ENCODE measurements around the gene ASNS.
"Not testable (repeated sequence)": the region's sequence is repeated elsewhere in the genome, so short reads cannot be mapped to it uniquely, and the experiment has no call there.

ASNS gene

DNA sequence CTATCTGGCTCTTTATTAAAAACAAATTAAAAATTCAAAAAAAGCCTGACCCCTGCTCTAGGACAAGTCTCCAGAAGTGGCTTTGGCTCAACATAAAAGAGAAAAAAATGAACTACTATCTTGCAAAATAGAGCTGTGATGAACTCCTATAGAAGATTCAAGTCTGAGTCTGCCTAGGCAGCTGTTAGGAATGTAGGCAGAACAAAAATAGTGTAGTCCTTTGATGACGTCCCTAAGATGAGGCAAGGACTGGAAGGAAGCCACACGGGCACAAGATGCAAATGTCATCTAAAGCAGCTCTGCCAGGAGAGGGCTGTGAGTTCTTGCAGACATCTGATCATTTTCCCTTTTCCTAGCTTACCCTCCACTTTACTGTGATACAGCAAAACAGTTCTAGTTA, 20.5 kb downstream of the ASNS start:
- H3K27ac Mint-ChIP-seq = no peak overlapping the region
- H3K4me3 Mint-ChIP-seq = no peak overlapping the region
- no peaks in the 10 kb centered on the region for H3K9me3 Mint-ChIP-seq
- no peaks in the 10 kb centered on the region for H3K27me3 Mint-ChIP-seq
- H3K4me1 Mint-ChIP-seq (ENCODE audit: low read depth) = no peaks in the 10 kb centered on the region
- peaks cover 61% of the 10 kb centered on the region for H3K36me3 Mint-ChIP-seq (ENCODE audit: low read depth)

DNA sequence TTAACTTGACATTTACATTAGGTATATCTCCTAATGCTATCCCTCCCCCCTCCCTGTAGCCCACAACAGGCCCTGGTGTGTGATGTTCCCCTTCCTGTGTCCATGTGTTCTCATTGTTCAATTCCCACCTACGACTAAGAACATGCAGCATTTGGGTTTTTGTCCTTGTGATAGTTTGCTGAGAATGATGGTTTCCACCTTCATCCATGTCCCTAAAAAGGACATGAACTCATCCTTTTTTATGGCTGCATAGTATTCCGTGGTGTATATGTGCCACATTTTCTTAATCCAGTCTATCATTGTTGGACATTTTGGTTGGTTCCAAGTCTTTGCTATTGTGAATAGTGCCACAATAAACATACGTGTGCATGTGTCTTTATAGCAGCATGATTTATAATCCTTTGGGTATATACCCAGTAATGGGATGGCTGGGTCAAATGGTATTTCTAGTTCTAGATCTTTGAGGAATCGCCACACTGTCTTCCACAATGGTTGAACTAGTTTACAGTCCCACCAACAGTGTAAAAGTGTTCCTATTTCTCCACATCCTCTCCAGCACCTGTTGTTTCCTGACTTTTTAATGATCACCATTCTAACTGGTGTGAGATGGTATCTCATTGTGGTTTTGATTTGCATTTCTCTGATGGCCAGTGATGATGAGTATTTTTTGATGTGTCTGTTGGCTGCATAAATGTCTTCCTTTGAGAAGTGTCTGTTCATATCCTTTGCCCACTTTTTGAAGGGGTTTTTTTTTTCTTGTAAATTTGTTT, 21.8 kb downstream of the ASNS start:
- not testable (repeated sequence) for H3K27me3 Mint-ChIP-seq; H3K9me3 Mint-ChIP-seq; H3K4me3 Mint-ChIP-seq; H3K4me1 Mint-ChIP-seq (ENCODE audit: low read depth); H3K27ac Mint-ChIP-seq
- H3K36me3 Mint-ChIP-seq (ENCODE audit: low read depth) = peaks cover 51% of the 10 kb centered on the region

DNA sequence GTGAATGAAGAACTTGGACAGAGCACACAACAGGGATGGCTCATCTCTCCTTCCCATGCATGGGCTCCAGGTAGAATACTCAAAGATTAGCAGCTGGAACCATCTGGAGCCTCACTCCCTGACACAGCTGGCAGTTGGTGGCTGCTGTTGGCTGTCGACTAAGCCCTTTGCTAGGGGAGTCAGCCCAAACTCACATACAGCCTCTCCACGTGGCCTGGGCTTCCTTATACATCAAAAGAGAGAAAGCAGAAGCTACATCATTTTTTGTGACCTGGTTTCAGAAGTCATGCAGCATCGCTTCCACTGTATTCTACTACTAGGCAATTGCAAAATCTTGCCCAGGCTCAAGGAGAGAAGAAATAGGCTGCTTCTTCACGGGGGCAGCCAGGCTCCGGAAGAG, 24.4 kb downstream of the ASNS start:
- no peaks in the 10 kb centered on the region for H3K27me3 Mint-ChIP-seq
- H3K36me3 Mint-ChIP-seq (ENCODE audit: low read depth) = peaks cover 25% of the 10 kb centered on the region
- H3K9me3 Mint-ChIP-seq = no peaks in the 10 kb centered on the region
- H3K4me1 Mint-ChIP-seq (ENCODE audit: low read depth) = no peaks in the 10 kb centered on the region
- no peak overlapping the region for H3K27ac Mint-ChIP-seq
- no peak overlapping the region for H3K4me3 Mint-ChIP-seq

DNA sequence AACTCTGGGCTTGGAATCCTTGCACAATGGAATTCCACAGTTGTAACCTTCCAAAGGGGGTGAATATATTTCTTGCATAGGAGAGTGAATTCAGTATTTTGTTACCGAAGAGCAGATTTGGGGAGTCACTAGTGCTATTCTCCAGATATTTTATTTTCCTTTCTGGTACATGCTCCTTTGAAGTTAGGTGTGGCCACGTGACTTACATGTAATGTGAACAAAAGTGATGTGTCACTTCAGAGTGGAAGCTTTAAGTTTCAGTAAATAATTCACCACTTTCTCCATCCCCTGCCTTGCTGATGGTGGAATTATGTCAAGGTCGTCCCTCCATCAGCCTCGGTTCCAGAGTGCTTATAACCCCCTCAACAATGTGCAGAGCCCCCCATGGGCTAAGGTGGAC, 25.3 kb downstream of the ASNS start:
- Mint-ChIP-seq H3K27ac (no peak overlapping the region), H3K27me3 (no peaks in the 10 kb centered on the region), H3K4me1 (ENCODE audit: low read depth) (no peaks in the 10 kb centered on the region), H3K9me3 (no peaks in the 10 kb centered on the region), H3K36me3 (ENCODE audit: low read depth) (peaks cover 16% of the 10 kb centered on the region), H3K4me3 (no peak overlapping the region)

DNA sequence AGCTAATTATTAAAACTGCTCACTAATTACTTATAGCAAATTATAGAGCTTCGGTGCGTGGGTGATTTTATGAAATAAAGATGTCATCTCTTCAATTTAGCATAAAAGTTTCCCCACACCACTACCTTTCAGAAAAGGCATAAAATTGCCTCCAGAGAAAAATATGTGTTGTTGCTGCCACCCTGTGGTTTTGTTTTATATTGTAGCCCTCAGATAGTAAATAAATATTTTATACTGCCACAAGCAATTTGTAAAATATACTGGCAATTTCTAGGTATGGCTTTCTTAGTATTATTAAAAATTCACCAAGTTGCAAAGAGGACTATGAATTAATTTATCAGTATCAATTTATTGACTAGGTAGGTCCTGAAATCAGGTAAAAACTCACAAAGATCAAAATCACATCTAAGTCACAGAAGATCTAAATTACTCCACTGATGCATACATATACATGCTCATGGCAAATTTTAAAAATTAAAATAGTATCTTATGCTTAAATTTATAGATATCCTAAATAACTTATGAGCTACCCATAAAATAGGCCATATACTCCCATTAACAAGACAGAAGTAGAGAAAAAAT, 26.5 kb downstream of the ASNS start:
- H3K4me1 Mint-ChIP-seq (ENCODE audit: low read depth) = no peaks in the 10 kb centered on the region
- H3K9me3 Mint-ChIP-seq = no peaks in the 10 kb centered on the region
- no peak overlapping the region for H3K4me3 Mint-ChIP-seq
- peaks cover 3% of the 10 kb centered on the region for H3K27me3 Mint-ChIP-seq
- H3K36me3 Mint-ChIP-seq (ENCODE audit: low read depth) = peaks cover 5% of the 10 kb centered on the region
- no peak overlapping the region for H3K27ac Mint-ChIP-seq

DNA sequence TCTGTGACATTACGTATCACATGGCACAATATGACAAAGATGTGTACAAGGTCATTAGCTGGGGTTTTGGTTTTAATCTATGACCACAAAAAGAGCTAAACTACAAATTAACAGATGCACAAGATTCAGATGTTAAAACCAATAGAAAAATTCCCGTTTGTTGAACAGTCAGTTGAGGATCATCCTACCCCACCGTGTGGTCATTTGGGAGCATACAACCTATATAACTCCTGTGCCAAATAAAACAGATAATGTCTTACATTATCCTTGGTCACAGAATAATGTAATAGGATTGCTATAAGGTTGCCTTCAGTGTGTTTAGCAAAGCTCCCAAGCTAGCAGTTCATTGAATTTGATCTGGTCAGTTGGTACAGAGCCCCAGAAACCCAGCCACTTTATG, 28.2 kb downstream of the ASNS start:
- no peaks in the 10 kb centered on the region for H3K36me3 Mint-ChIP-seq (ENCODE audit: low read depth)
- H3K27me3 Mint-ChIP-seq = peaks cover 4% of the 10 kb centered on the region
- no peaks in the 10 kb centered on the region for H3K9me3 Mint-ChIP-seq
- H3K4me3 Mint-ChIP-seq = no peak overlapping the region
- no peak overlapping the region for H3K27ac Mint-ChIP-seq
- H3K4me1 Mint-ChIP-seq (ENCODE audit: low read depth) = no peaks in the 10 kb centered on the region

DNA sequence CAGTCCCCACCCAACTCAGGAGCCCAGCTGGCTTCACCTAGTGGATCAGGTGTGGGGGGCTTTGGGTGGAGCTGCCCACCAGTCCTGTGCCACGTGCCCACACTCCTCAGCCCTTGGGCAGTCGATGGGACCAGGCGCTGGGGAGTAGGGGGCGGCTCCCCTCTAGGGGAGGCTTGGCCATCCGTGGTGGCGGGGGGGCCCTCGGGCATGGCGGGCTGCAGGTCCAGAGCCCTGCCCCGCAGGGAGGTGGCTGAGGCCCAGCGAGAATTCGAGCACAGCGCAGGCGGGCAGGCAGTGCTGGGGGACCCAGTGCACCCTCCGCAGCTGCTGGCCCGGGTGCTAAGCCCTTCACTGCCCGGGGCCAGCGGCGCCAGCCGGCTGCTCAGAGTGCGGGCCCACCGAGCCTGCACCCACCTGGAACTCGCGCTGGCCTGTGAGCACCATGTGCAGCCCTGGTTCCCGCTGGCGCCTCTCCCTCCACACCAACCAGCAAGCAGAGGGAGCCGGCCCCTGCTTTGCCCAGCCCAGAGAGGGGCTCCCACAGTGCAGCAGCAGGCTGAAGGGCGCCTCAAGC, 29.3 kb downstream of the ASNS start:
- Mint-ChIP-seq H3K9me3 (no peaks in the 10 kb centered on the region), H3K4me3 (no peak overlapping the region), H3K36me3 (ENCODE audit: low read depth) (no peaks in the 10 kb centered on the region), H3K4me1 (ENCODE audit: low read depth) (no peaks in the 10 kb centered on the region), H3K27ac (no peak overlapping the region), H3K27me3 (peaks cover 7% of the 10 kb centered on the region)

DNA sequence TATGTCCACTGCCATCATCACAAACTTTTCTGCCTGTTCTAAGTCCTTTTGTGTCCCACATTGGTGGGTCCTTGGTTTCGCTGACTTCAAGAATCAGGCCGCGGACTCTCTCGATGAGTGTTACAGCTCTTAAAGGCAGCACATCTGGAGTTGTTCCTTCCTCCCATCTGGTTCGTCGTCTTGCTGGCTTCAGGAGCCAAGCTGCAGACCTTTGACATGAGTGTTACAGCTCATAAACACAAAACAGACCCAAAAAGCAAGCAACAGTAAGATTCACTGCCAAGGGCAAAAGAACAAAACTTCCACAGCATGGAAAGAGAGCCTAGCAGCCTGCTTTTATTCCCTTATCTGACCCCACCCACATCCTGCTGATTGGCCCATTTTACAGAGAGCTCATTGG, 30.2 kb downstream of the ASNS start:
- H3K9me3 Mint-ChIP-seq = no peaks in the 10 kb centered on the region
- no peak overlapping the region for H3K27ac Mint-ChIP-seq
- peaks cover 7% of the 10 kb centered on the region for H3K27me3 Mint-ChIP-seq
- H3K36me3 Mint-ChIP-seq (ENCODE audit: low read depth) = no peaks in the 10 kb centered on the region
- no peaks in the 10 kb centered on the region for H3K4me1 Mint-ChIP-seq (ENCODE audit: low read depth)
- H3K4me3 Mint-ChIP-seq = no peak overlapping the region

DNA sequence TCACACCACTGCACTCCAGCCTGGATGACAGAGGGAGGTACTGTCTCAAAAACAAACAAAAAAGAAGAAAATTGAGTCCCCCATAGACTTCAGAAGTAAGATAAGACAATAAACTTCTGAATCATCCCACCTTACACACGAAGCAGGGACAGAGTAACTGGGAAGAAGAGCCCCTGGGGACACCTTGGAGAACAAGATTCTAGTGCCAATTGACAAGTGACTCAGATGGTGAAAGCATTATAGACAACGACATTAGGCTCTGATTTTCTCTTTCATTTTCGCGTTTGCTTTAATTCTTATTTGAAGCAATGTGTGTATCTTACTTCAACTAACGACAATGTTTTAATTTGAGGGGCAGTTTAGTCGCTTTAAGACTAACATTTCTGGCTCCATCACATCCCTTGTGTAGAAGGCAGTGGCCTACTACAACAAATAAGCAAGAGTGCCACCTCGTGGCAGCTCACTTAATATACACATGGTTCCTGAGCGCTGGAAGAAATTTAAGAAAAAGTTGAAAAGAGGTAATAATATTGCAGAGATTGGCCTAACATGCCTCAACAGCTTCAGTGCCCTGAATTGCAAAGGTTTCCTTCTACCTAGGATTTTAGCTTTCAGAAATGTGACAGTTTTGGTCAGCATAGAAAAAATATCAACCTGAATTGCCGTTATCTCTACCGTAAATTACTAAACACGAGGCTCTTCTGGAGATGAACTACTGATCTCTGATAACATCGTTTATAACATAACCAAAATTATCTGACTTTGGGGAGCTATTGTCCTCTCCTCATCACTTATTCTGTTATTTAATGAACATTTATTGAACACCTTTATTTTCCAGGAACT, 36.7 kb downstream of the ASNS start:
- Mint-ChIP-seq H3K27me3 (peaks cover 34% of the 10 kb centered on the region), H3K4me3 (no peak overlapping the region), H3K9me3 (no peaks in the 10 kb centered on the region), H3K36me3 (ENCODE audit: low read depth) (no peaks in the 10 kb centered on the region), H3K27ac (no peak overlapping the region), H3K4me1 (ENCODE audit: low read depth) (no peaks in the 10 kb centered on the region)

DNA sequence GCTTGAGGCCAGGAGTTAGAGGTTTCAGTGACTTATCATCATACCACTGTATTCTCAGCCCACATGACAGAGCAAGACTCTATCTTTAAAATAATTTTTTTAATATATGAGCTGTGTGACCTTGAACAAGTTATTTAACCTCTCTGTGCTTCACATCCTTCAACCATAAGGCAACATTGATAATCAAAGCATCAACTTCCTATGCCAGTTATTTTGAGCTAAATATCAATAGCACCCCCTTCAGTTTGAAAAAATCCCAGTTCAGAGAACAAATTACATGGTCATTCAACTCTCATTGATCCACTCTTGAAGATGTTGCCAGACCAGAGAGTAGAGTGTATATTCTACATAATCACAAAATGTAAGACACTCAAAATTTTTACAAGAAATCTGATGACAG, 53.0 kb downstream of the ASNS start:
- H3K9me3 Mint-ChIP-seq = no peaks in the 10 kb centered on the region
- H3K27ac Mint-ChIP-seq = no peak overlapping the region

DNA sequence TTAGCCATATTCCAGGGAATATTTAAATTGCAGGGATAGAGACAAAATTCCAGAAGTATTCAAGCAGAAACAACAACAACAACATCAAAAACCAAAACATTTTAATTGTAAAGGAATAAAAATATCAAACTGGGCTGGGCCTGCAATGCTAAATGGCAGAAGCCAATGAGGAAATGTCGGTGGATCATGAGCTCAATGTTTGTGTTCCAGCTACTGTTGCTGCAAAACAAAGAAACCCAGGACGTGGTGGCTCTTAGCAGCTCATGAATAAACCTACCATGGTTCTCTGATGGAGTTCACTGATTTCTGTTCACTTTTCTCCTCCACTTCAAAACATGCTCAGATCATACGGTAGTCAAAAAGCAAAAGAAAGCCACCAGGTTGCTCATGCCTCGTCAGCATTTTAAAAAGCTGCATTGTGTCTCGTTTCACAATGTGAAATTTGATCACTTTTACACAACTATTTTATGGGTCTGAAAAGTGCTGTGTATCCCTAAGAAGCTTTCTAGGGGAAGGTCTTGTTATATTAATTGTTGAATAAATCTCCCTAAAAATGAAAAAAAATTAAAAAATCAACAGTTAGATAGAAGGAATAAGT, 54.0 kb downstream of the ASNS start:
- peaks cover 8% of the 10 kb centered on the region for H3K27me3 Mint-ChIP-seq
- no peaks in the 10 kb centered on the region for H3K9me3 Mint-ChIP-seq
- H3K27ac Mint-ChIP-seq = no peak overlapping the region
- H3K4me1 Mint-ChIP-seq (ENCODE audit: low read depth) = no peaks in the 10 kb centered on the region
- no peak overlapping the region for H3K4me3 Mint-ChIP-seq
- H3K36me3 Mint-ChIP-seq (ENCODE audit: low read depth) = no peaks in the 10 kb centered on the region

More for the DNA sequence above, 53.0 kb downstream of the ASNS start:
- H3K4me3 Mint-ChIP-seq = no peak overlapping the region
- H3K4me1 Mint-ChIP-seq (ENCODE audit: low read depth) = no peaks in the 10 kb centered on the region
- peaks cover 8% of the 10 kb centered on the region for H3K27me3 Mint-ChIP-seq
- H3K36me3 Mint-ChIP-seq (ENCODE audit: low read depth) = no peaks in the 10 kb centered on the region
